HG03378 (cell line): ENCODE data around the gene GORAB.

Experiments used
- ATAC-seq: cut with Tn5 transposase; IDR thresholded peaks from one replicate; pipeline ENCODE4 v1.9.1; 2021; ENCODE audit warnings: mild to moderate bottlenecking, moderate library complexity; ENCODE audit not compliant: unreplicated experiment

The GORAB gene, protein sequence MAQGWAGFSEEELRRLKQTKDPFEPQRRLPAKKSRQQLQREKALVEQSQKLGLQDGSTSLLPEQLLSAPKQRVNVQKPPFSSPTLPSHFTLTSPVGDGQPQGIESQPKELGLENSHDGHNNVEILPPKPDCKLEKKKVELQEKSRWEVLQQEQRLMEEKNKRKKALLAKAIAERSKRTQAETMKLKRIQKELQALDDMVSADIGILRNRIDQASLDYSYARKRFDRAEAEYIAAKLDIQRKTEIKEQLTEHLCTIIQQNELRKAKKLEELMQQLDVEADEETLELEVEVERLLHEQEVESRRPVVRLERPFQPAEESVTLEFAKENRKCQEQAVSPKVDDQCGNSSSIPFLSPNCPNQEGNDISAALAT

DNA sequence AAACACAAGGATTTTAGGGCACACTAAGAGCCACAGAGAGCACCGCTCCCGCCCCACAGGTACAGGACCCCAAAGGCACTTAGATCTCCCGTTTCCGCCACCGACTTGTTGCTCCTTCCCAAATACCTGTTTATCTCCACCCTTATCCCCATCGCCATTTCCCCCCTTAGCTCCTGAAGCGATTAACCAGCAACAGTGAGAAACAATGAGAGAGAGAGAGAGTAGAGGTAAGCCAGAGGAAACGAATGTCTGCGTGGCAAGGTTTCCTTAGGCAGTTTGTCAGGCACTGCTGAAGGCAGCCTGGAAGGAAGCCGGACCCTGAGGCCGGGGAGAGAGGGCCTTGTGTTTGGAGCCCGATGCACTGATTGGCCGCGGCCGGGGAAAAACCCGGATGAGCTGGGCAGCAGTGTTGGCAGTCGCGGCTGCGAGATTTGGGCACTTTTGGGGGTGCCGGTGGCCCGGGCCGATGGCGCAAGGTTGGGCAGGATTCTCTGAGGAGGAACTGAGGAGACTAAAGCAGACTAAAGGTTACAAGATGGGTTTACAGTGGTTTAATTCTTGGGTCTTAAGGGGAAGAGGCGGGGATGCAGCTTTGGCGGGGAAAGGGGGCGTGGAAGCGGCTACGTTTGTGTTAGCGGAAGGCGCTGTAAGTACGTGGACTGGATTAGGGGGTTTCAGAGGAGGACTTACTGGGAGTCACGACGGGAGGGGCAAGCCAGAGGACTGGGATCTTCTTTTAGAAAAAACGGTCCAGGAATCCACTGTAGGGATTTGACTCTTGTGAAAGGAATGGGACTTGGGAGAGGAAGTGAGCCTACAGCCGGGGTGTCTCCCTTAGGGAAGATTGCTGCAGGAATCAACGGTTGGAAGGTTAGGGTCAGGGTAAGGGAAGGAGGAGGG lies at the start of gene GORAB:
TSS of gene GORAB (plus strand) at position 409 of the 900 bp plus-strand sequence. CDS start at position 467, 58 bp downstream.
- ATAC-seq = peak; percentile 92

DNA sequence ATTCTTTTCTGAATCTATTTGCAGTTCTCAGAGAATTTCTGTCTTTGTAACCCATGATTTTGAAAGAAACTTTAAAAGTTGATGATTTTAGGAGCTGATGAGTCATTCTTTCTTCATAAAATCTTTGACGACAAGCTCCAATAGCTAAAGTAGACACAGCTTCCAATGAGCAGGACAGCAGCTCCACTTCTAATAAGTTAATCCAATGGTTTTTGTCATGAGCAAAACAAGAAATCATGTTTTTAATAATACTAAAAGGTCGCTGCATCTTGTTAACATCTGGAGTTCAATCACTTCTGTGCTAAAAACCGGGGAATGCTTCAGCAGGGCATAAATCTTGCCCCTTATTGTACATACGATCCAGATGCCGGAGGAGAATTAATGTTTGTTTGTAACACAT lies 48.9 kb upstream of the GORAB start:
- ATAC-seq = no peak

DNA sequence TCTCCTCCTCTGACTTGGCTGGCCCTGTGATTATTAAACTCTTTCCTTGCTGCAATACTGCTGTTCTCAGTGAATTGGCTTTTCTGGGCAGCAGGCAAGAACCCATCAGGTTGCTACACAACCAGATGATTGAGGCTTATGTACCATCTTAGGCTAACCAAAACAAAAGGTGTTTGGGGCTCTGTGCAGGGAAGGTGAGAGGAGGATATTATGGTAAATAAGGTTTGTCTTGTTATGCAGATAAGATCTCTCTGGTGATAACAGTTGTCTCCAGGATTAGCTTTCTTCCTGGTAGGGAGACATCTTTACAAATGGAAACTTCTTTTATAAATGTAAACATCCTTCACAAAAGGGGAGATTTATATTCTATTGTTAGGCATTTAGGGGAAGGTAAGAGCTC lies 44.5 kb upstream of the GORAB start:
- no peak for ATAC-seq

DNA sequence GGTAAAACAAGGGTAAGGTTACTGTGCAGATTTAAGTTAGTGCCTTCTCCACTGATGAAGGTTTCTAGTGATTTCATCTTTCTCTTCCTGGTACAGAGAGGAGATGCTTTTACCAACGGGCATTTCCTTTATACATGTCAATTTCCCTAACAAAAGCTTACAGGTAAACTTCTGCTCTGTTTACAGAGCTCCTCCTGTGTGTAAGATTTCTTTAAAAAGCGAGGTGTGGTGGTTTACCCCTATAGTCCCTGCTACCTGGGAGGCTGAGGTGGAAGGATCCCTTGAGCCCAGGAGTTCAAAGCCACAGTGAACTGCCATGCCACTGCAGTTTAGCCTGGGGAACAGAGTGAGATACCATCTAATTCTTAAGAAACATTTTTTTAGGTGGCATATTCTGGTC lies 40.7 kb upstream of the GORAB start:
- no peak for ATAC-seq

DNA sequence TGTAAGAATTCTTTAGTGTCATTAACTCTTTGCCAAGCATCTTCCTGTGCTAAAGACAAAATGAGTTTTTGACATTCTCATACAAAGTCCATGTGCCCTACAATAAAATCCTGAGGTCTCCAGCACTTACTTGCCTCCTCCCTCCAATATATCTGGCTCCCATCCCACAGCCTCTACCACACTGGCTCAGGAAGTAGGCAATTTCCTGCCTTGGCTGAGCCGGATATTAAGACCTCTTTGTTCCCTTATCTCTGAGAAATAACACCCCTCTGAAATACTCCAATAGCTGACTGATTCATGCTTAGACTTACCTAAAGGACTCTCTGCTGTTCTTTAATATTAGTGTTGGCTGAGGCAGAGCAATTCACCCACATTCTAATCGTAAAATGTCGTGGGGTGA lies 37.6 kb upstream of the GORAB start:
- no peak for ATAC-seq

DNA sequence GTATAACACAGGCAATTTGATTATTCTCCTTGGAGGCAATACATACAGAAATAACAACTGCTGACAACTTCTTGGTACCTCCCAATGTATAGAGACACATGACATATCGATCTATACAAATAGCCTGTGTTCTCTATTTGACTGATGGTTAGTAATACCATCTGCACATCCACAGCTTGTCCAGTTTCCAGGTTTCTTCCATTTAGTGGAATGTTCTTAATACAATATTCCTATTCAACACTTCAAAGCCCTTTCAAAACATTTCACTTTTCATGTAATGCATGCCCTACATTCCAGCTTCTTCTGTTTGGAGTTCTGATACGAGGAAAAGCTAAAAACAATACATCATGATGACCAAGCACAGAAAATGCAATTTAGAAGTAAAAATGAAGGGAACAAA lies 37.0 kb upstream of the GORAB start:
- no peak for ATAC-seq

DNA sequence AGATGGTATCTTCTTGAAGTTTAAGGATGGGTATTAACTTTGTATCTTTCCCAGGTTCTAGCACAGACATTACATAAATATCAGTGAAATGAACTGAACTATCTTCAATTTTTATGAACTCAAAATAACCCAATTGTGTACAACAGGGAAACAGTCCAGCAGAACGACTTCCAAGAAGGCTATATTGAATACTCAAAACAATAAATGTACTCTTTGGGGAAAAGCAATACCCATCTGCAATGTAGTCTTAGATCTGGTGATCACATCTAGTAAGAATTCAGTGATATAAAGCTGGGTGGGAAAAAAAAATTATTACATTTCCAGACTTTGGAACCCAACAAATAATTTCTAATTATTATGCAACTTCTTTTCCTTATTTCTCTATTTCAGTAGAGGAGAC lies 33.1 kb upstream of the GORAB start:
- ATAC-seq = no peak

DNA sequence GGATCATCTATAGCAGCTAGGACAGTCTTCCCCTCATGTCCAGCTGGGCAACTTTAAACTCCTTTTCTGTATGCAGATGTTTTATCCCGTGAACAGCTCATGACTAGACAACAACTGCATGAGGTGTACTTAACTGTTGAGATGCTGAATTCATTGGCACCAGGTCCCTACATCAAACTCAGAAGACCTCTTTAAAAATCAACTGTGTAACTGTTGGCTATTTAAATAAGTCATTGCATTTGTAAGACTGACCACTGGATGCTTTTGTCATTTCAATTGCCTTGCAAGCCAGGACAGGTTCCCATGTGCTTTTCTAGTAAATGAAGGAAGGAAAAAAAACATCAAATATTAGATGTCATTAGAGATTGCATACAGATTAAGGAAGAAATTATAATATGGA lies 28.3 kb upstream of the GORAB start:
- no peak for ATAC-seq

DNA sequence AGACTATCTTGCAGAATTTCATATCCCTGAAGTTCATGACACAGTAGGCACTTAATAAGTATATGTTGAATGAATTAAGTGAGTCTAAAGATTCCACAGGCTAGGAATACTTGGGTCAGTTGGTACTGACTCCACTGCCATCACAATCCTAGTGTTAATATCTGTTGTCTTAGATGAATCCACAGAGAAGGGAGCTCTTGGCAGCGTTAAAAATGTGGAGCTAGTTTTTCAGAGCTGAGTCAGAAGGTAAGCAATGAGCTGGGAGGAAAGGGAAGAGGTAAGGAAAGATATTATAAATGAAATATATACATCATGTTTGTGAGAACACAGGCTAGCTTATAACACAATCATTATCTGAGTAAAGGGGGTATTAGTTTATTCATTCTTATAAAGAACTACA lies 21.8 kb upstream of the GORAB start:
- ATAC-seq = no peak

DNA sequence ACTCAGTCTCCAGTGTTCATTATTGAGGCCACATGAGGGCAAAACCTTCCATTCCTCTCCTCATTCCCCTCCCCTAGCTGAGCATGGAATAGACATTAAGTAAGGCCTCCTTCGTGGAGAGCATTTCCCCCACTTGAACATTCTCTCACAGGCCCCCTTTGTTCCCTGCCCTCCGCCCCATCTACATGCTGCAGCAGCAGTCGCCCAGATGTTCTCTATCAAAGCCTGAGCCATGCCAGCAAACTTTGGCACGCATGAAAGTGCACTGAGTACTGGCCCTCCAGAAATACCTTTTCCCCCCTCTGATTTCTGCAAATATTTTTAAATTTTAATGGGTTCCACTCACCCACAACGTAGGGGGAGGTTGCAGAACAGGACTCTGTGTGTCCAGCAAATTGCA lies 20.9 kb upstream of the GORAB start:
- no peak for ATAC-seq

DNA sequence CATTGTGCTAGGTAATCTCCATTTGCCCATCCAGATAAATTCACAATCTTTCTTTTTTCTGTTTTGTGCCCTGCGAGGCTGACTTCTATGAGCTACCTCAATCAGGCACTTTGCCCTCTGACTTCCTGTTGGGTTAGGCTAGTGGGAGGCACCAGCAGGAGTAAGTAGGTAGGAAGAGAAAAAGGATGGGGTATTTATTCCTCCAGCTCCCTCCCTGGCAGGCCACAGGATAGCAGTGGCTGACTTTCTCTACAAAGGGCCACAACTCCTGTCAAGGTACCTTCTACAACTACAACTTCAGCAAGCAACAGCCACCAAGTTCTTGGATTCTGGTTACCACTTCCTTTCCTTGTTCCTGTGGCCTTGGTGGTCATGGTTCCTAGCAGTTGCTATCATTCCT lies 18.8 kb upstream of the GORAB start:
- ATAC-seq = no peak

DNA sequence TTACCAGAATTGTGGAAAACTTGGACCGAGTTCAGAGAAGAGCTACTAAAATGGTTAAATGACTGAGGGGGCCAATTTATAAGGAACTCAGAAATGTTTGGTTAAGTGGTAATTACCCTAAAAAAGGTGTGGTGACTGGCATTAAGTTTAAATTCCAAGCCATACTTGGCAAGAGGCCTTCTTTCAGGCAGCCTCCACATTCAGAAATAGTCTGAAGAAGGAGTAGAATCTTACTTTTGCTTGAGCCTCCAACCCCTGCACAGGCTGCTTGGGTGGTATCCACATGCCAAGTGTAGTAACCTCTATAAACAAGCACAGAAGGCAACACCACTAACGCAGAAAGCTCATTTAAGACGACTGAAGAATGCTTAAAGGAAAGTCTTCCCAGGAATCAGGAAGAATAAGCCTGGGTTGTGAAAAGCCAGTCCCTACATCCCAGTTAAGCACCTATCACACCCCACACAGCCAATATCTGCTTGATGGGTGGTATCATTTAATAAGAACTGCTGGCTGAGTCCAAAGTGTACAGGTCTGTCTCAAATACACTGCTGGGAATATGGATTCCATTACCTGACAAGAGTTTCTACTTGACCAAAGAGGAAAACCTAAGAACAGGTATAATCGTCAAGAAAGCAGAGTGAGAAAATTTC lies 13.7 kb upstream of the GORAB start:
- no peak for ATAC-seq

DNA sequence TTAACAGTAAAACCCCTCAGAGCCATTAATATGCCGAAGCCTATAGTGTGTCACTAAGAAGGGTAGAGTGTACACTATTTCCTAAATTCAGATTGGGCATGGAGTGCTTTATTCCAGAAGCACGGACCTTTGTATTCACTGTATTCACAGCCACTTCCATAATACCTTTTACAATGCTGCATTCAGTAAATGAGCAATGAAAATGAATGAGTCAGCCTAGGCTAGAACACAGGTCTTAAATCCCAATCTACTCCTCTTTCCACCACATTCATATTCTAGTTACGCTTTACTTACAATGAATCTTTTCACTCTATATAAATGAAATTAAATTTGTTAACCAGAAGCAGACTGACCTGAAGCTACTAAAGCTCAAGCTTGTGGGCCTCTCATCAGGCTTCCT lies 13.0 kb upstream of the GORAB start:
- ATAC-seq = no peak

DNA sequence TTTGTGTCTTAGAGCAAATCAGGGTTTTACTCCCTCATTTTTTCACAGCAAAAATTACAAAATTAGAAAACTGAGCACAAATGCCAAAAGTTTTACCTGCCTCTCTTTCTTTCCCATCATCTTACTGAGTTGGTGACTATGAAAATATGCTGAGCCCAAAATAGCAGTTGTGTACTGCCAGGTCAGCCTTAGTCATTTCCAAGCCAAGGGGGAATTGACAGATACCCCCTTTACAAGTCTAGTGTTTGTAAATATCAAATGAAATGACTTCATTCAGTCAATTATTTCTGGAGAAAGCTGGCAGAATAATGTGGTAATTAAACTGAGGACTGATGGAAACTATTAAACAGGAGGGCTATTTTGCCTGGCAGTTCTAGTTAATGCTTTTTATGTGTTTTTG lies 11.4 kb upstream of the GORAB start:
- ATAC-seq = no peak

DNA sequence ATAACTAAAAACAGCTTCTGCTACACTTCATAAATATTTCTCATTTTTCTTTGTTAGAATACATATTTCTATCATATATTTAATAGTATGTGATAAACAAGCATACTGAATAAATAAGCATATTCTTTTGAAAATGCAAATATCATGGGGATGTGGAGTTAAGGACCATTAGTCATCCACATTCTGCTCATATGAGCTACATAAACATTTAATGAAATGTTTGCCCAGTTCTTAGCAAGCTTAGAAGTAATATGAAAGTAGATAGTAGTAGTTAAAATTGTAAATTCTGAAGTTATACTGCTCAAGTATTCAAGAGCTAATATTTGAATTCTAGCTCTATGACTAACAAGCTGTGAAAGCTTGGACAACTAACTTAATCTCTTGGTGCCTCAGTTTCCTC lies 10.1 kb upstream of the GORAB start:
- no peak for ATAC-seq

DNA sequence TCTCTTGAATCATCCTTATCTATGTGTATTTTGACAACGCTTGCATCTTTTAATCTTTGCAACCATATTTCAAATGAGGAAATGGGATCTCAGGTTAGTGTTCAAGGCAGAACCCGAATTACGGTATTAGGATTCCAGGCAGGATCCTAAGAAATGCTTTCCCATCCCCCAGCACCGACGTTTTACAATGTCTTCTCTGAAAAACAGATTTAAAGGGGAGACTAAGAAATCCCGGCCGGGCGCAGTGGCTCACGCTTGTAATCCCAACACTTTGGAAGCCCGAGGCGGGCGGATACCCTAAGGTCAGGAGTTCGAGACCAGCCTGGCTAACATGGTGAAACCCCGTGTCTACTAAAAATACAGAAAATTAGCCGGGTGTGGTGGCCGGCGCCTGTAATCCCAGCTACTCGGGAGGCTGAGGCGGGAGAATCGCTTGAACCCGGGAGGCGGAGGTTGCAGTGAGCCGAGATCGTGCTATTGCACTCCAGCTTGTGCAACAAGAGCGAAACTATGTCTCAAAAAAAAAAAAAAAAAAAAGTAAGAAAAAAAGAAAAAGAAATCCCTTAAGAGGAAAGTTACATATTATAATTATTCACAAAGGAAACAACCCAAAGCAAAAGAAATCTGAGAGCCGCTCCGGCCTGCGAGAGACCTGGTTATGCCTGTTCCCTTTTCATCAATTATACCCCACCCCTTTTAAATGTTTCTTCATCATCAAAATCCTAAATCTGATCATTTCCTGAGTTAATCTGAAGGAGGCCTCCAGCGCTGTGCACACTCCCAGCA lies 801 bp upstream of the GORAB start:
- ATAC-seq = peak; percentile 12

DNA sequence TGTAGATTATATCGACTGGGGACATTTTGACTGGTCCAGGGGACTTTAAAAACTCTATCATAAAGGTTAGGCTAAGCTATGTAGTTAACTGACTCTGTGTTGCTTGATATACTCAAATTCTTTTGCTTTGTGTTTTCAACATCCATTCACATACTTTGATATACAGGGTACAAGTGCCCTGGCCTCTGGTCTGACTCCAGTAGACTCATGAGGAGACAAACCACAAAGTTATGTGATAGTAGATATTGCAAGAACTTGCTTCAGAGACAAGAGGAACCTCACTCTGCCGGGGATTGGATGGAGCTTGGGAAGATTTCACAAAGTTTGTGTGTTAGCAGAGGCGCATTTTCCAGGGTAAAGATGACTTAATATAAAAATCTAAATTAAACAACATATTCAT lies 1.3 kb downstream of the GORAB start:
- ATAC-seq = no peak

DNA sequence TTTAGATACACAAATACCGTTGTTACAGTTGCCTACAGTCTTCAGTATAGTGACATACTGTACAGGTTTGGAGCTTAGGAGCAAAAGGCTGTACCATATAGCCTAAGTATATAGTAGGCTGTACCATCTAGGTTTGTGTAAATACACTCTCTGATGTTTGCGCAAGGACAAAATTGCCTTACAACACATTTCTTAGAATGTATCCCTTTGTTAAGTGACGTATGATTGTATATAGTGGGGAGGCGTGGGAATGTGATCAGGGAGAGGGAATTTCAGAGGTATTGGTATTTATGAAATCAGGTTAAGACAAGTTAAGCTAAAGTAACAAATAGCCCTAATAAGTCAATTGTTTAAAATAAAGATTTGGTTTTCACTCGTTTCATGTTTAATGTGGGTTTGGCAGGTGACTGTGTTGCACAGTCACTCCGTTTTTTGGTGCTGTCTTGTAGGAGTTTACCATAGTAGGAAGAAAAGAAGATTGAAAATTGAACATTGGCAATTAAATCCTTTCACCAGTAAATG lies 2.7 kb downstream of the GORAB start:
- no peak for ATAC-seq

DNA sequence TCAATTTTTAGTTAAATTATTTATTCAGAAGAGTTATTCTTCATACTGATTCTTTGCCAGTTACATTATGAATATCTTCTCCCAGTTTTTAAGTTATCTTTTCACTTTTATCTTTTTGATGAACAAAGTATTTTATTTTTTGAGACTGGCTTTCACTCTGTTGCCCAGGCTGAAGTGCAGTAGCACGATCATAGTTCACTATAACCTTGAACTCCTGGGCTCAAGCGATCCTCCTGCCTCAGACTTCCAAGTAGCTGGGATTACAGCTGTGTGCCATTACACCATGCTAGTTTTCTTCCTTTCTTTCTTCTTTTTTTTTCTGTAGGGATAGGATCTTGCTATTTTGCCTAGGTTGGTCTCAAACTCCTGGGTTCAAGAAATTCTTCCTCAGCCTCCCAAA lies 3.5 kb downstream of the GORAB start:
- ATAC-seq = no peak

DNA sequence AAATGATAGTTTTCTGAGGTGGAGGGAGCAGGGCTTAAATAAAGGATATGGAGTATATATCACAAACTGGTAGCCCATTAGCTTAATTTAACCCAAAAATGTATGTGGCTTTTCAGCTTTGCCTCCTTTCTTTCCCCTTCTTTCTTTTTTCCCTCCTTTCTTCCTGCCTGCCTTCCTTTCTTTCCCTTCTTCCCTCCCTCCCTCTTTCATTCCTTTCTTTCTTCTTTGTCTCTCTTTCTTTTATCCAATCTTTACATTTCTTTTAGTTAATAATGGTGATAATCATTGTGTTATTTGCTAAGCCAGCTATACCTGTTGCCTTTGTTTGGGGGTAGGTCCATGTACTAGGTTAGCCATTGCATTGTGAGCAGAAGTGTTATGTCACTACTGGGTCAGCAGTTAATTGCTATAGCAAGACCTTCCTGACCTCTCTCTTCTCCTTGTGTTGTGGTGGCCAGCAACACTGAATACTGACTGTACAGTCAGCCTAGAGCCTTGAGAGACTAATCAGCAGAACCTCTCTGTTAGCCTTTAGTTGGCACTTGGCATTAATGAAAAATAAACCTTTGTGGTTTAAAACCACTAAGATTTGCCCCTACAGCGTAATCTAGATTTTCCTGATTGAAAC lies 5.1 kb downstream of the GORAB start:
- ATAC-seq = no peak
